Glomerular visceral epithelial cell (primary cell): ENCODE measurements around the gene EDNRA.
"Not testable (repeated sequence)": the region's sequence is repeated elsewhere in the genome, so short reads cannot be mapped to it uniquely, and the experiment has no call there.

Source experiments
- DNase-seq: peaks from one replicate; pipeline ENCODE4 v3.0.0-alpha.2; 2016; ENCODE audit errors: extremely low spot score

The EDNRA gene

GRCh38 chr4:147480891-147481576 lies at the start of gene EDNRA:
TSS of gene EDNRA (plus strand) at chr4:147481097. CDS start at chr4:147485682, 4,585 bp downstream.
- peak; percentile 39 for DNase-seq

- DNase-seq = not testable (repeated sequence)
These were observed 46.5 kb upstream of the EDNRA start for GRCh38 chr4:147434370-147434769.

DNA sequence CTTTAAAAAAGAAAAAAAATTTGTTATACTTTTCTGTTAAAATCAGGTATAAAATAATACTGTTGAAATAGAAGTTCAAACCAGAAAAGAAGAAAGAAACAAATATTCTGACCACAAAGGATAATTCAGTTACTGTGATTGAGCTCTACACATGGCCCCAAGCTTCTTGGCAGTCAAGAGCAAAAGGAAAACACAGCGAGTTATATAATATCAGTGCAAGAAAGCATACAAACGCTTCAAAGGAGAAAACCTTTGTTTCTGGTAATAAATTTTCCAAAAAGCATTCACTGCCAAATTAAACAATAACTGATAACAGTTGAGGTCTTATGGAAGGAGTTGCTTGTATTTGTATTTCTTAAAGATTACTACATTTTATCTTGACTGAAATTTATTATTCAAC lies 40.5 kb upstream of the EDNRA start:
- no peak for DNase-seq

- DNase-seq = no peak
These were observed 33.1 kb upstream of the EDNRA start for GRCh38 chr4:147447786-147448185.

DNA sequence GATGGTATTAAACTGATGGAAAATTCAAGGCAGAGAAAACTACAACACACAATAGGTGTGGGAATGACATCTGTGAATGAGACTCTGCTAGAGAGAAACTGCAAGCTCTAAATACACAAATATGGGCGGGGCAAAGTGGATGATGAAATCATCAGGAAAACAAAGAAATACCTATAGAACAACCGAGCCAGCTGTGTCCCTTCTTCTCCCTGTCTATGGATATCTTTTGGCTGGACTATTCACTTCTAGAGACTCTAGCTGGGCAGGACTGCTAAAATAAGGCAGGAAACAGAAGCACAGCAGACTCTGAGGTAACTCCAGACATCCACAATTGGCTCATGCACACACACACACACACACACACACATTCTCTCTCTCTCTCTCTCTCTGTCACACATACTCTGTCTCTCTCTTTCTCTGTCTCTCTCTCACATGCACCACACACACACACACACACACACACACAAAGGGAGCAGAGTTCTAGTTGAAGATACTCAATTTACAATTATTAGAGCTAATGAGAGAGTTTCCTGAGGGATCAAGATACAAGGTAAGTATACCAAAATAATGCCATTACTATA lies 27.2 kb upstream of the EDNRA start:
- no peak for DNase-seq

DNA sequence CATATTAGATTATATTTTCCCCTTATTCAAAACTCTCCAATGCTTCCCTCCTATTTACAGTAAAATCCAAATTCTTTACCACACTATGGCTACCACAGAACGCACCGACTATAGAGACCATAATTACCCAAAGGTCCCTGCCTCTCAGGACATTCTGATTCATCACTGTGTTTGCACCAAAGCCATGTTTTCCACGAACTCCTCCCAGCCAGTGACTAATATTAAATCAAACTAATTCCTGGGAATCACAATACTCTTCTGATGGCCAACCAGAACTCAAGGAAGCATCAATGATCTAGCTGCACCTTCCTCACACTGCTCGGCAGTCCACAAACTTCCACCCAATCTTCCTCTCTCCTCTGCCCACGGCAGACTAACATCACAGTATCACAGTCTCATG lies 24.2 kb upstream of the EDNRA start:
- DNase-seq = no peak

- no peak for DNase-seq
These were observed 19.7 kb upstream of the EDNRA start for GRCh38 chr4:147461161-147461560.

- no peak for DNase-seq
These were observed 17.8 kb upstream of the EDNRA start for GRCh38 chr4:147463065-147463464.

DNA sequence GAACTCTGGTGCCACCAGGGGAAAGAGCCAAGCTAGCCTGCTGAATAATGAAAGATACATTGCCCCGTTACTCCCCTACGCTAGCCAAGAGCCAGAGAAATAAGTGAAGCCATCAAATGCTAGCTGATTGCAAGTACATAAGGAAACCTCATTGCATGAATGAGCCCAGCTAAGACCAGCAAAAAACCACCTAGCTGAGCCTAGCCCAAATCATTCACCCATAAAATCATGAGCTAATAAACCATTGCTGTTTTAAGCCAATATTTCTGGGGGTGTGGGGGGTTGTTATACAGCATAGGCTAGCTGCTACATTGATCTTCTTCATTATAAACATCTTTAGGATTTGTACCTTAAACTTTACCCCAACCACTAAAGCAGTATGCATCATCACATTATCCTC lies 15.4 kb upstream of the EDNRA start:
- DNase-seq = no peak

- no peak for DNase-seq
These were observed 3.5 kb upstream of the EDNRA start for GRCh38 chr4:147477439-147477838.

DNA sequence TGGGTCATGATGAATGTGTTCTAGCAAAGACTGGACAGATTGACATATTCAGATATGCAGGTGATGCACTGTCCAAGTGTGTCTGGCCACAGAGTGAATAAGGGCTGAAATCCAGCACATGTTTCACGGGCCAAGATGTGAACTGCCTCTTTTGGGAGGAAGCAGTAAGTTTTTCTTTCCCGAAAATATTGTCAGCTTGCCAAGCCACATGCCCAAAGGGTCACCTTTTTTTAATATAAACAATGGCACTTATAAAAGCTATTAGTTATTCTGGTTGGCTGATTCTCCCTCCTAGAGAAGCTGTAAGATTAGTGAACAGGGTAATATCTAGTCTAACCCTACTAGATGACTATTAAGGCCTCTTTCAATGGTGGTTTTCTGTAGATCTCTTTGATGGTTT lies 1.5 kb upstream of the EDNRA start:
- no peak for DNase-seq

DNA sequence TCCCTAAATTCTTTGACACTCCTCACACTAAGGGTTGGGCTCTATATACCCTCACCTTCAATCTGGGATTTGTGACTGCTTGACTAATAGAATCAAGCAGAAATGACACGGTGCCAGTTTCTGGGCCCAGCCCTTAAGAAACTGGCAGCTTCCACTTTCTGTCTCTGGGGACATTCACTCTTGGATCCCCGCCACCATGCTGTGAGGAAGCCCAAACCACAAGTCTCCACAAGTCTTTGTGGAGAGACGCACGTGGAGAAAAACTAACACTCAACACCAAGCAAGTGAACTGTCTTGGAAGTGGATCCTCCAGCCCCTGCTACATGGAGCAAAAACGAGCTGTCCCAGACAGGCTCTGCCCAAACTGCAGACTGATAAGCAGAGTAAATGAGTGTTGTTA lies 1.1 kb upstream of the EDNRA start:
- DNase-seq = peak; percentile 17

DNA sequence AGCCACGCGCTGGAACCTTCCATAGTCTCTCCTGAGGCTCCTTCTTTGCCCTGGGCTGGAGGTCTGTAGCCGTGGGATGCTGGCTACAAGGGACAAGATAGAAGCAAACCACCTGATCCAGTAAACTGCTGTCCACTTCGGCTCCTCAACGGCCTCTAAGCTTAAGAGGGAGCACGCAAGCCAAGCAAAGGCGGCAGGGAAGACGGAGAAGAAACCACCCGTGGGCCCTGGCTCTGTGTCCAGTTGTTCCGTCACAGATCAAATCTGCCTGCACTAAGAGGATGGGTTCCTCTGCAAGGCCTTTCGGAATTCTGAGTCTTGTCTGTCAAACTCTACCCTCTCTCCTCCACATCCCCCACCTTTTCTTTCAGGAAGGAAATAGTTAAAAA lies 401 bp upstream of the EDNRA start:
- DNase-seq = no peak

DNA sequence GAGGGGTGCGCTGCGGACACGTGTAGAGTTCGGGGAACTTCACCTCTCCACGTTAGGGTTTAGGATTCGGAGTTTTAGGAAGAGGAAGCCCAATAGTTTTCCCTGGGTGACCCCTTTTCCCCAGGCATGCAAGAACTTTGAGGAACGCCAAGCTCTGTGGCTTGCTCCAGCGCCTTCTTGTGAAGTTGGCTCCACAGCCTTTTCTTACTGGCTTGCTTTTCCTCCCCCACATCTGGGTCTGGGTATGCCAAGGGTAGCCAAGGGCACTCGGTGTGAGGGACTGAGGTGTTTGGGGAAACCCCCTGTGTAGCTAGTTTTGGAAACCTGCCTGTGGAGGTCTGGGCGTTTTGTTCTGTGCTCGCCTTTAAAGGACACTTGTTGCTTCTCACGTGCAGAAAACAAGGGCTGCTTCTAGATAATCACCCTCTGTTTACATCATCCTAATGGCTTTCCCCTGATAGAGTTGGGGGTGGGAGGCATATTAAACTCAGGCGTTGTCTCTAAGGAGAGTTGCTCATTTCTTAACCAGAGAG lies 746 bp downstream of the EDNRA start:
- DNase-seq = peak; percentile 5

DNA sequence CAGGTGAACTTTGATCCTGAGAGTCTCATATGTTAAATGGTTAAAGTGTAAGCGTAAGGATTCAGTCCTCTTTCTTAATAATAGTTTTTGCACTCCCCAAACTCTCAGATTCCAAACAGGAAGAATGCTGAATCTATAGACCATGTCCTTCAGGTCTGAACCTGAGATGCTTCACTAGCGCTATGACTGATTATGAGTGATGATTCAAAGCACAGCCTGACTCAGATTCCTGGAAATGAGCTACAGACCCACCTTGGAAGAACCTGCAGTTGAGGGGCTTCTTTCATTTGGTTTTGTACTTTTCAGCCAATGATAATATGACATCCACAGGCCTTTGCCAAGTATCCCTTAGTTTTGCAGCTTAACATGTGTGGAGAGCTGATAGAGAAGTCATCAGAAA lies 1.4 kb downstream of the EDNRA start:
- peak; percentile 47 for DNase-seq

DNA sequence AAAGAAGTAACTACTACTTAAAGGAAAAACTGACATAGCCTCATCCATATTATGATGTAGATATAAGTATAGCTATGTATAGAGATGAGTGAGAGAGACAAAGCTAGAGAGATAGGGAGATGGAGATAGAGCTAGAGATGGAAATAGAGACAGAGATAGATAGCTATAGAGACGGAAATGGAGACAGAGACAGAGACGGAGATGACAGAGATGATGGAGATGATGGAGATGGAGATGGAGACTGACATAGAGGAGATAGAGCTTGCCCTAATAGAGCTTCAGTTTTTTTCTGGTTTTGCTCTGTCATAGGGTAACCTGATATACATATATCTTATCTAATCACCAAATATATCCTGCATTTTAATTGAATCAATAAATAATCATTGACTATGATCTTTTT lies 4.3 kb downstream of the EDNRA start:
- DNase-seq = no peak

- DNase-seq = no peak
These were observed 6.7 kb downstream of the EDNRA start for GRCh38 chr4:147487616-147488015.

DNA sequence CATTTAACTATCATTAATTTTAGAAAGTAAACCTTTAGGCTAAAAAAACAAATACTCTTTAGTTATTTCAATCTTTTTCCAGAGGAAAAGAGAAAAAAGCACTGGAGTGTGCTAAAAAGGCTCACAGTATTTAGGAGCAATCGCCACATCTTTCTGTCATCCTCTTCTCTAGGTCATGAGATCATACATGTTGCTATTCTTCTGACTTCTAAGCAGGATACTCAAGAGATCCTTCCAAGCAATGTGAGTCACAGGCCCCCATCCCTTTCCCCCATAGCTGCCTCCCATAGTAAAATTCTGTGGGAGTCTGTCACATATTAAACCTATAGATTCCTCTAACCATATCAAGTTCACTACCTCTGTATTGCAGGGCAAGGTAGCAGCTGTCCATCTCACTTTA lies 7.7 kb downstream of the EDNRA start:
- DNase-seq = no peak

GRCh38 chr4:147491086-147491485 lies 10.2 kb downstream of the EDNRA start:
- DNase-seq = no peak

DNA sequence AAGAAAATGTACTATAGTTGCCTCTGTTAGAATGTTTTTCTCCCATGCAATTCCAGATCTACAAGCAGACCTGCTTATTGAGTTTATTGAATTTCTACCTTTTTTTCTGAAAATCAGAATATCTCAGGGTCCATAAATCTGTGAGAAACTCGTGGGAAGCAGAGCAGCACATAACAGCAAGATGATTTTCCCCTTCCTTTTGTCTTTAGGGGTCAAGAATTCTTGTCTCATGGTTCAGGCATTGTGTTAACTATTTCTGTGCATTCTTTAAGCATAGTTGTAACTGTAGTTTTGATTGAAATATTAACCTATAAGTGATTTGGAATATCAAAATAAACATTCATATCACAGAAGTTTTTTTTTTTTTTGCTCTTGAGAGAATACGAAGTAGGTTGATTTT lies 11.4 kb downstream of the EDNRA start:
- no peak for DNase-seq

GRCh38 chr4:147492761-147493160 lies 11.9 kb downstream of the EDNRA start:
- DNase-seq = peak; percentile 48

- DNase-seq = no peak
These were observed 12.4 kb downstream of the EDNRA start for GRCh38 chr4:147493307-147493706.

DNA sequence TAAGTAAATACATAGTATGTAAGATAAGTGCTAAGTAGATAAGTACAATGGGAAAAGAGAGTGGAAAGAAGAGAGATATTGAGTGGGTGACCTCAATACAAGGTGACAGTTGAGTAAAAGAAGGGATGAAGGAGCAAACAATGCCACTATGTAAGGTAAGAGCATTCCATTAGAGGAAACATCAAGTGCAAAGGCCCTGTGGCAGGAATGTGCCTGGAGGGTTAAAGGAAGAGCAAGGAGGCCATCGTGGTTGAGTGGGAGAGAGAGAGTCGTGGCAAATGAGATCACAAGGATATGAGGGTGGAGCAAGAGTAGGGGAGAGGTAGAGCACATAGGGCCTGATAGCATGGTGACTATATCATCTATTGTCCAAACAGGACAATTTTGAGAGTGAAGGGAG lies 13.4 kb downstream of the EDNRA start:
- DNase-seq = no peak

DNA sequence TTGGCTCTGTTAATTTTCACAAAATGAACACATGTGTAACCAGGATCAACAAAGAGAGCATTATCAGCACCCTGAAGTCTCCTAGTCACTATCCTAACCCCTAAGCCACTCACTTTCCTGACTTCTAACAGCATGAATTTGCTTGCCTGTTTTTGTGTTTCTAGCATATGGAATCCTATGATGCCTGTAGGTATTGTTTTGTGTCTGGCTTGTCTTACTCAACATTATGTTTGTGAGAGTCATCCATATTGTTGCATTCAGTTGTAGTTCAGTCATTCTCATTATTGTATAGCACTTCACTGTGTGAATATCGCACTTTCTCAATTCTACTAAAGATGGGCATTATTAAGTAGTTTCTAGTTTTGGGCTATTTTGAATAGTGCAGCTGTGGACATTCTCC lies 15.6 kb downstream of the EDNRA start:
- no peak for DNase-seq
